Activated CD4-positive, CD25-positive, alpha-beta regulatory T cell (primary cell): Measurements from ENCODE around the gene E2F7.
"Not testable (repeated sequence)": the region's sequence is repeated elsewhere in the genome, so short reads cannot be mapped to it uniquely, and the experiment has no call there.

Source experiments
- DNase-seq, 4 experiments: peaks; one replicate each; lab custom pipeline; 2025; lab: John Stamatoyannopoulos, UW

Gene E2F7

GRCh38 chr12:77065361-77066204 is at the start of gene E2F7:
Gene E2F7, minus strand, starts transcription at chr12:77065569. Its CDS starts 934 bp downstream, at chr12:77064635.
- DNase-seq: peak; percentile 40 to 63 (median 56)

- no peak for DNase-seq
Measured at GRCh38 chr12:77113971-77114370, 48.6 kb upstream of the E2F7 start.

- DNase-seq: no peak
Measured at GRCh38 chr12:77108707-77109106, 43.3 kb upstream of the E2F7 start.

GRCh38 chr12:77107121-77107520 is 41.8 kb upstream of the E2F7 start:
- DNase-seq: no peak

- no peak for DNase-seq
Measured at GRCh38 chr12:77104792-77105191, 39.4 kb upstream of the E2F7 start.

- DNase-seq: no peak
Measured at GRCh38 chr12:77104286-77104685, 38.9 kb upstream of the E2F7 start.

GRCh38 chr12:77102691-77103090 is 37.3 kb upstream of the E2F7 start:
- DNase-seq: no peak

GRCh38 chr12:77102123-77102522 is 36.8 kb upstream of the E2F7 start:
- no peak for DNase-seq

GRCh38 chr12:77099799-77100198 is 34.4 kb upstream of the E2F7 start:
- no peak for DNase-seq

- DNase-seq: no peak
Measured at GRCh38 chr12:77097846-77098245, 32.5 kb upstream of the E2F7 start.

- not testable (repeated sequence) for DNase-seq
Measured at GRCh38 chr12:77092227-77092626, 26.9 kb upstream of the E2F7 start.

GRCh38 chr12:77089686-77090220 is 24.4 kb upstream of the E2F7 start:
- no peak for DNase-seq

- no peak for DNase-seq
Measured at GRCh38 chr12:77087427-77087826, 22.1 kb upstream of the E2F7 start.

- no peak for DNase-seq
Measured at GRCh38 chr12:77082021-77082420, 16.7 kb upstream of the E2F7 start.

GRCh38 chr12:77079631-77080030 is 14.3 kb upstream of the E2F7 start:
- no peak for DNase-seq

- DNase-seq: no peak
Measured at GRCh38 chr12:77078231-77078630, 12.9 kb upstream of the E2F7 start.

GRCh38 chr12:77076886-77077285 is 11.5 kb upstream of the E2F7 start:
- no peak for DNase-seq

GRCh38 chr12:77073894-77074293 is 8.5 kb upstream of the E2F7 start:
- DNase-seq: not testable (repeated sequence)

GRCh38 chr12:77072833-77073495 is 7.6 kb upstream of the E2F7 start:
- DNase-seq: no peak

GRCh38 chr12:77070800-77071449 is 5.6 kb upstream of the E2F7 start:
- DNase-seq: no peak

- DNase-seq: no peak
Measured at GRCh38 chr12:77070382-77070781, 5.0 kb upstream of the E2F7 start.

GRCh38 chr12:77064896-77065360 is 441 bp downstream of the E2F7 start:
- DNase-seq: peak in 1 of 4 experiments; percentile 4
